HepG2 (cell line): ENCODE results near the gene ARPP19. TPM values are rescaled to one million over a fixed set of nuclear protein-coding genes. Genes with fewer than 3 reads are reported as not detected.
"Not testable (repeated sequence)": the region's sequence is repeated elsewhere in the genome, so short reads cannot be mapped to it uniquely, and the experiment has no call there.

ENCODE experiments used
- ATAC-seq: fragments of 200-7000 bp; cut with Tn5 transposase; 3 replicates; pipeline ENCODE4 v1.9.1; 2020; ENCODE audit warnings: mild to moderate bottlenecking, moderate library complexity
- BruUV-seq: library from RNA; stranded (reverse); fragments of 400-500 nt; replicated peaks from 2 replicates; lab custom pipeline; 2021; lab: Mats Ljungman, UMichigan
- CTCF ChIA-PET: fragments of 300-600 bp; formaldehyde crosslinking; extraction: SDS; loops from one replicate; lab custom pipeline; 2021; ENCODE audit warnings: low total read pairs, inconsistent platforms, low intra/inter-chr PET ratio; lab: Yijun Ruan, JAX
- POLR2A ChIA-PET: fragments of 350-600 bp; sonication (Branson Sonifier 250); formaldehyde crosslinking; loops from one replicate; lab custom pipeline; 2020; ENCODE audit warnings: antibody characterized with exemption, inconsistent platforms; lab: Yijun Ruan, JAX
- DNase-seq: peaks from one replicate; pipeline ENCODE4 v3.0.0-alpha.2; 2015; ENCODE audit warnings: low spot score
- FAIRE-seq: peaks from 3 replicates; lab custom pipeline; 2011; peaks lifted over from hg19 to GRCh38; lab: Jason Lieb, UNC
- H2AFZ ChIP-seq: one replicate; pipeline ENCODE4 v1.6.1; 2011; ENCODE audit warnings: low read length, inconsistent platforms
- H3K27ac ChIP-seq: fragments of 300-600 bp; 3 replicates; pipeline ENCODE4 v1.8.0; 2011; ENCODE audit warnings: mixed run types, mild to moderate bottlenecking, mixed read lengths, low read length, inconsistent platforms; ENCODE audit not compliant: insufficient read depth; ENCODE audit errors: extremely low read length
- H3K27me3 ChIP-seq, 2 experiments: fragments of 200-600 bp in 1 of 2; 2 replicates in 1 of 2; 3 replicates in 1 of 2; pipeline versions ENCODE4 v1.6.0 to v1.8.0; 2011; ENCODE audit warnings: low read length in 2 of 2, mild to moderate bottlenecking in 2 of 2, moderate library complexity in 2 of 2, inconsistent platforms in 1 of 2; ENCODE audit not compliant: insufficient read depth in 2 of 2, control insufficient read depth in 1 of 2
- H3K36me3 ChIP-seq, 2 experiments: fragments of 200-600 bp in 1 of 2; replicated peaks in 1 of 2; 2 replicates in 1 of 2; 3 replicates in 1 of 2; pipeline versions ENCODE4 v1.5.1 to v1.8.0; 2011; ENCODE audit warnings: low read length in 2 of 2, inconsistent platforms in 1 of 2; ENCODE audit not compliant: insufficient read depth in 2 of 2, control insufficient read depth in 1 of 2
- H3K4me1 ChIP-seq: 2 replicates; pipeline ENCODE4 v1.5.1; 2012; ENCODE audit warnings: low read length, inconsistent platforms; ENCODE audit not compliant: insufficient read depth
- H3K4me2 ChIP-seq: 2 replicates; pipeline ENCODE4 v1.6.0; 2011; ENCODE audit warnings: low read depth, low read length, inconsistent platforms
- H3K4me3 ChIP-seq, 3 experiments: fragments of 200-600 bp in 1 of 3; sonication (generic), shearing (Covaris generic) in 1 of 3; replicated peaks in 1 of 3; 2 replicates each; pipeline ENCODE4 v1.5.1; 2011 to 2016; ENCODE audit warnings: low read length in 3 of 3, inconsistent platforms in 2 of 3, low read depth in 2 of 3, mild to moderate bottlenecking in 2 of 3, control low read depth in 1 of 3, mixed read lengths in 1 of 3; ENCODE audit not compliant: insufficient read depth in 1 of 3
- H3K79me2 ChIP-seq: one replicate; pipeline ENCODE4 v1.6.1; 2011; ENCODE audit warnings: low read length, inconsistent platforms; ENCODE audit not compliant: insufficient read depth
- H3K9ac ChIP-seq: 2 replicates; pipeline ENCODE4 v1.6.0; 2011; ENCODE audit warnings: mild to moderate bottlenecking, low read depth, low read length, inconsistent platforms; ENCODE audit not compliant: insufficient read depth
- H3K9me3 ChIP-seq: 2 replicates; pipeline ENCODE4 v1.5.1; 2012; ENCODE audit warnings: mild to moderate bottlenecking, low read length
- H4K20me1 ChIP-seq: 2 replicates; pipeline ENCODE4 v1.6.0; 2011; ENCODE audit warnings: inconsistent platforms, mild to moderate bottlenecking, low read length, moderate library complexity; ENCODE audit not compliant: insufficient read depth
- ARNTL ChIP-seq: sonication (generic); formaldehyde crosslinking; IDR thresholded peaks from 2 replicates; pipeline ENCODE4 v1.4.0; 2020; ENCODE audit warnings: mild to moderate bottlenecking, missing genetic modification reagents
- ETV6 ChIP-seq: sonication (generic); formaldehyde crosslinking; conservative IDR thresholded peaks from 2 replicates; pipeline ENCODE4 v1.4.0; 2020; ENCODE audit warnings: missing genetic modification reagents
- NR3C1 ChIP-seq: sonication (generic); formaldehyde crosslinking; IDR thresholded peaks from 2 replicates; pipeline ENCODE4 v1.4.0; 2020; ENCODE audit warnings: missing genetic modification reagents
- ONECUT2 ChIP-seq: sonication (generic); formaldehyde crosslinking; IDR thresholded peaks from 2 replicates; pipeline ENCODE4 v1.4.0; 2020; ENCODE audit warnings: missing genetic modification reagents
- ZBTB7B ChIP-seq: sonication (generic); formaldehyde crosslinking; IDR thresholded peaks from 2 replicates; pipeline ENCODE4 v1.4.0; 2020; ENCODE audit warnings: missing genetic modification reagents
- ZNF569 ChIP-seq: sonication (generic); formaldehyde crosslinking; IDR thresholded peaks from 2 replicates; pipeline ENCODE4 v1.5.0; 2020; ENCODE audit warnings: mild to moderate bottlenecking, missing genetic modification reagents, moderate library complexity, borderline replicate concordance
- ZNF7 ChIP-seq: IDR thresholded peaks from 2 replicates; pipeline ENCODE4 v1.6.1; 2016; ENCODE audit warnings: missing biosample characterization, missing genetic modification reagents
- ZNF775 ChIP-seq: sonication (generic); formaldehyde crosslinking; IDR thresholded peaks from 2 replicates; pipeline ENCODE4 v1.4.0; 2020; ENCODE audit warnings: missing genetic modification reagents, mild to moderate bottlenecking, moderate library complexity, borderline replicate concordance
- WGBS: methylation state at CpG from one replicate; pipeline ENCODE4 v1.1.6; 2017; ENCODE audit warnings: low lambda C conversion rate; 5-methylcytosine and 5-hydroxymethylcytosine counted together
- in situ Hi-C: cut with HindIII; loops from 2 replicates; pipeline ENCODE4 v1.10.0; 2017; ENCODE audit warnings: low pct_unique_long_range_greater_than_20kb; ENCODE audit not compliant: extremely low pct_ligation_motif_present
- intact Hi-C: fragments of 100-400 bp; cut with micrococcal nuclease; formaldehyde crosslinking; loops from one replicate; pipeline ENCODE4 v1.10.0; 2022; ENCODE audit not compliant: unreplicated experiment
- polyA plus RNA-seq, 8 experiments: library from polyadenylated mRNA; depleted of rRNA in 3 of 8; stranded (reverse) in 7 of 8; unstranded in 1 of 8; fragments of >200 nt; fragmentation: Illumina TruSeq in 4 of 8; extraction: Trizol in 4 of 8; gene quantifications; 2 replicates each; pipeline versions ENCODE4 v1.2.1 to v1.2.3, GENCODE V29; 2011 to 2016; ENCODE audit warnings: low read depth in 4 of 8, missing spikeins in 1 of 8, mixed read lengths in 1 of 8; ENCODE audit not compliant: insufficient read depth in 1 of 8
- total RNA-seq, 5 experiments: library from RNA; depleted of rRNA; stranded (reverse); fragments of >200 nt; fragmentation: Illumina TruSeq; extraction: Trizol; gene quantifications; 2 replicates each; pipeline ENCODE4 v1.2.3, GENCODE V29; 2016; ENCODE audit warnings: low read depth in 1 of 5
- TF ChIP-seq, protein P1 (sequence below): sonication (generic); formaldehyde crosslinking; IDR thresholded peaks from 2 replicates; pipeline ENCODE4 v1.8.0; 2022; ENCODE audit warnings: mild to moderate bottlenecking, missing genetic modification reagents, moderate library complexity

The ARPP19 gene
- total and polyA plus RNA-seq, 2 of the 13 experiments (the other 11 are each of a cell fraction or from before 2014, with no cell fraction given) = 70.8 to 123 TPM

GRCh38 chr15:52515343-52515742, 53.5 kb downstream of the ARPP19 start (continued):
- TF ChIP-seq, protein P1, sequence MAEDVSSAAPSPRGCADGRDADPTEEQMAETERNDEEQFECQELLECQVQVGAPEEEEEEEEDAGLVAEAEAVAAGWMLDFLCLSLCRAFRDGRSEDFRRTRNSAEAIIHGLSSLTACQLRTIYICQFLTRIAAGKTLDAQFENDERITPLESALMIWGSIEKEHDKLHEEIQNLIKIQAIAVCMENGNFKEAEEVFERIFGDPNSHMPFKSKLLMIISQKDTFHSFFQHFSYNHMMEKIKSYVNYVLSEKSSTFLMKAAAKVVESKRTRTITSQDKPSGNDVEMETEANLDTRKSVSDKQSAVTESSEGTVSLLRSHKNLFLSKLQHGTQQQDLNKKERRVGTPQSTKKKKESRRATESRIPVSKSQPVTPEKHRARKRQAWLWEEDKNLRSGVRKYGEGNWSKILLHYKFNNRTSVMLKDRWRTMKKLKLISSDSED (CRISPR knock-in tag) = no peak
- no peak for TF ChIP-seq ZNF775
- no peak for TF ChIP-seq ONECUT2
- TF ChIP-seq ZNF7 = no peak
- TF ChIP-seq NR3C1 = no peak

GRCh38 chr15:52514482-52514881, 54.3 kb downstream of the ARPP19 start:
- Histone ChIP-seq H4K20me1 (no peaks in the 10 kb centered on the region), H2AFZ (no peak overlapping the region), H3K27ac (no peak overlapping the region), H3K4me1 (no peaks in the 10 kb centered on the region), H3K27me3 (no peaks in the 10 kb centered on the region; a peak in 2 of 5 replicates), H3K4me3 (no peak overlapping the region), H3K4me2 (no peak overlapping the region), H3K9me3 (no peaks in the 10 kb centered on the region), H3K36me3 (no peaks in the 10 kb centered on the region), H3K79me2 (no peaks in the 10 kb centered on the region), H3K9ac (no peak overlapping the region)
- 50% methylated on average over 1 of the region's 1 CpG for WGBS
- intact Hi-C loops (no loop called here), in situ Hi-C loops (no loop called here)
- no peak for DNase-seq
- TF ChIP-seq ZNF569 (CRISPR knock-in tag) (no peak), ZBTB7B (CRISPR knock-in tag) (no peak), ARNTL (CRISPR knock-in tag) (no peak), ETV6 (no peak)
- ChIA-PET POLR2A (no interaction called here), CTCF (no interaction called here)
- no peak for ATAC-seq
- no peak for FAIRE-seq
- no TSS peak for BruUV-seq

- H3K36me3 ChIP-seq, H3K4me2 ChIP-seq, H3K9me3 ChIP-seq, H3K79me2 ChIP-seq, H2AFZ ChIP-seq, in situ Hi-C loops, H3K9ac ChIP-seq, BruUV-seq, ATAC-seq, intact Hi-C loops, H3K4me1 ChIP-seq, FAIRE-seq, DNase-seq, H4K20me1 ChIP-seq, CTCF ChIA-PET, H3K27ac ChIP-seq, H3K27me3 ChIP-seq, POLR2A ChIA-PET, H3K4me3 ChIP-seq: not testable (repeated sequence)
- 43% methylated on average over 8 of the region's 8 CpGs for WGBS
These were observed 56.0 kb downstream of the ARPP19 start for GRCh38 chr15:52512869-52513268.
